Suppressor macrophage treated with lipopolysaccharide for 1 hour (primary cell): ENCODE results near the gene TBCD.

ENCODE experiments used
- DNase-seq, 3 donors: peaks; one replicate each; pipeline ENCODE4 v3.0.0-alpha.2; 2020 to 2022

TBCD gene

DNA sequence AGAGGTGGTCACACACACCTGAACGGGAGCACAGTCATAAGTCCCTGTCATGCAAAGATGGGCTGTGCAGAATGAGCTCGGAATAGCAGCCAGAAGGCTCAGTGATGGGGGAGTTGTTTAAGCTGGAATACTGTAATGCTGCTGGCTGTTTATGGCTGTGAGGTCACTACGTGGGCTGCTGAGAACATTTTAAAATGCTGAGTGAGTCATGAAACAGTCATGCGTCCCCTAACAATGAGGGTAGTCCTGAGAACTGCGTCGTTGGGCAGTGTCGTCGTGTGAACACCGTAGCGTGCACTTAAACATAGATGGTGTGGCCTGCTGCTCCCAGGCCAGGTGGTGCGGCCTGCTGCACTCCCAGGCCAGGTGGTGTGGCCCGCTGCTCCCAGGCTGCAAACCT lies 39.7 kb downstream of the TBCD start:
- DNase-seq: peak in 1 of 3 donors; percentile 9

GRCh38 chr17:82793974-82794630 lies 42.2 kb downstream of the TBCD start:
- DNase-seq: no peak

DNA sequence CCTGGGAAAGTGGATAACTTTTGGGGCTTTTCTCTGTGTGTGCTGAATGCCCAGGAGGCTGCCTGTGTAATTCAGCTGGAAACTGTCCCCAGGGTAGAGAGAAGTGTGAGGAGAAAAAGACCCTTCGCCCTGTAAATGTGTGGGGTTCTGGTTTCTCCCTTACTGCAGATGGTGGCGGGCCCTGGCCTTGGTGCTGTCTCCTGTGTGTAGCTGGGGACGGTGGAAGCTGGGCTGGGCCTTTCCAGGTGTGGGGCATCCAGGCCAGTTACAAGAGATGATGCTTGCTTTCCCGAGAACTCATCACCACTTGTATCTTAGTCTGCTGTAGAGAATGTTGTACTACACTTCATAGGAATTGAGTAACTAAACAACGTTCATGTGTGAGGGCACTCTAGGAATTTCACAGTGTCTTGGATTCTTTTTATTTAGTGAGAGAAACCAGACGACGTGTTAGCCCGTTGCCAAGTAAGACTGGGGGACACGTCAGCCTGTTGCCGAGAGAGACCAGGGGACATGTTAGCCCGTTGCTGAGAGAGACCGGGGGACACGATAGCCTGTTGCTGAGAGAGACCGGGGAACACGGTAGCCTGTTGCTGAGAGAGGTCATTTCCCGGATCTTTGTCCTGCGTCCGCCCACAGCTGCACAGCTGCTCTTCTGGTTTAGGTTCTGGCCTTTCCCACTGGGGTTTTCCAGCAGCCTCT lies 43.1 kb downstream of the TBCD start:
- DNase-seq: no peak

- no peak for DNase-seq
Observed at GRCh38 chr17:82795615-82796014, 43.8 kb downstream of the TBCD start.

GRCh38 chr17:82797061-82797460 lies 45.2 kb downstream of the TBCD start:
- DNase-seq: no peak

GRCh38 chr17:82798752-82799151 lies 46.9 kb downstream of the TBCD start:
- no peak for DNase-seq

GRCh38 chr17:82799591-82799990 lies 47.7 kb downstream of the TBCD start:
- no peak for DNase-seq

DNA sequence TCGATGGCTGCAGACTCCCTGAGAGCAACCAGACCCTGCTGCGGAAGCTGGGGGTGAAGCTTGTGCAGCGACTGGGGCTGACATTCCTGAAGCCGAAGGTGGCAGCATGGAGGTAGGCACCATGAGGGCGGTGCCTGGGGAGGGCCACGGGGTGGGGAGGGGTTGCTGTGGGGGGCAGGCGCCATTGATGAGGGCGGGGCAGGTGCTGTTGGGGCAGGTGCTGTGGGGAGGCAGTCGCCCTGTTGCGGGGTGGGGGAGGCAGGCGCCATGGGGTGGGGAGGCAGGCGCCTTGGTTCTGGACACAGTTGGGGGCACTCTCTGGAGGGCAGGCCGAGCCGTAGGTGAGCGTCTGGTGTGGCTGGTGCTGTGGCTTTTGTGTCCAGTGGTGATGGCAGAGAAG lies 49.0 kb downstream of the TBCD start:
- no peak for DNase-seq

DNA sequence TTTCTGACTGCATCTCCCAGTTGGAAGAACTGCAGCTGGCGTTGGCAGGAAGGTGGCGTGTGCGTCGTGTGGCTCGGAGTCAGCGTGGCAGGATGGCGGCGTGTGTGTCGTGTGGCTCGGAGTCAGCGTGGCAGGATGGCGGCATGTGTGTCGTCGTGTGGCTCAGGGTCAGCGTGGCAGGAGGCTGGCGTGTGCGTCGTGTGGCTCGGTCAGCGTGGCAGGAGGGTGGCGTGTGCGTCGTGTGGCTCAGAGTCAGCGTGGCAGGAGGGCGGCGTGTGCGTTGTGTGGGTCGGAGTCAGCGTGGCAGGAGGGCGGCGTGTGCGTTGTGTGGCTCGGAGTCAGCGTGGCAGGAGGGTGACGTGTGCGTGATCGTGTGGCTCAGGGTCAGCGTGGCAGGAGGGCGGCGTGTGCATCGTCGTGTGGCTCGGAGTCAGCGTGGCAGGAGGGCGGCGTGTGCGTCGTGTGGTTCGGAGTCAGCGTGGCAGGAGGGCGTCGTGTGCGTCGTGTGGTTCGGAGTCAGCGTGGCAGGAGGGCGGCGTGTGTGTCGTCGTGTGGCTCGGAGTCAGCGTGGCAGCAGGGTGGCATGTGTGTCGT lies 49.6 kb downstream of the TBCD start:
- no peak for DNase-seq

GRCh38 chr17:82802075-82802780 lies 50.4 kb downstream of the TBCD start:
- no peak for DNase-seq

DNA sequence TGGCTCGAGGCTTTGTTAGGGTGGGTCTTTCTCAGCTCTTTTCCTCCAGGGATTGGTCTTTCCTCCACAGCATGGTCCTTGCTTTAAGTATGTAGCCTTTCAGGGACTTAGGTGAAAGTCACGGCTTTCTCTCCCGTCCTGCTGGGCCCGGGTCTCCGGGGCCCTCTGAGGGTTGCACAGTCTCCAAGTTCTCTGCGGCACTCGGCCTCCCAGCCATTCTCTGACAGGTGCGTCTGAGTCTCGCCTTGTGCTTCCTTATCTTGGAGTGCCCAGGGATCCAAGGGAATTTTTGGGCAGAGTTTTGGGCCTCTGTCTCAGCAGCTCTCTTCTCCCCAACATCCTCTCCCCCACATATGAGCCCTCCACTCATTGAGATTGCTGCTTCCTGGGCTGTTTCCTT lies 51.3 kb downstream of the TBCD start:
- DNase-seq: no peak

GRCh38 chr17:82803606-82804005 lies 51.7 kb downstream of the TBCD start:
- no peak for DNase-seq

- no peak for DNase-seq
Observed at GRCh38 chr17:82804442-82805191, 52.8 kb downstream of the TBCD start.

- DNase-seq: no peak
Observed at GRCh38 chr17:82805254-82805653, 53.4 kb downstream of the TBCD start.

DNA sequence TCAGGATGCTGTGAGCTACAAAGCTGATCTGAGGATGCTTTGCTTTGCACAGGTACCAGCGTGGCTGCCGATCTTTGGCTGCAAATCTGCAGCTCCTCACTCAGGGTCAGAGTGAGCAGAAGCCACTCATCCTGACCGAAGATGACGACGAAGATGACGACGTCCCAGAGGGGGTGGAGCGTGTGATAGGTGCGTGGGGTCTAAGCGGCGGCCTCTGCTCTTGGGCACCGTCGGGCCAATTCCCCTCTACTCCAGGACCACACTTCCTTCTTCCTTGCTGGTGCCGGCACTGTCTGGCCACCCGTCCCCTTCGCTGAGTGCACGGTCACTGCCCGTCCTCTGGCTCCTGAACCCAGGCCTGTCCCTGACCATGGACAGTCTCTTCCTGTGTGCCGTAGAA lies 54.0 kb downstream of the TBCD start:
- DNase-seq: no peak

GRCh38 chr17:82806645-82807044 lies 54.8 kb downstream of the TBCD start:
- DNase-seq: no peak

DNA sequence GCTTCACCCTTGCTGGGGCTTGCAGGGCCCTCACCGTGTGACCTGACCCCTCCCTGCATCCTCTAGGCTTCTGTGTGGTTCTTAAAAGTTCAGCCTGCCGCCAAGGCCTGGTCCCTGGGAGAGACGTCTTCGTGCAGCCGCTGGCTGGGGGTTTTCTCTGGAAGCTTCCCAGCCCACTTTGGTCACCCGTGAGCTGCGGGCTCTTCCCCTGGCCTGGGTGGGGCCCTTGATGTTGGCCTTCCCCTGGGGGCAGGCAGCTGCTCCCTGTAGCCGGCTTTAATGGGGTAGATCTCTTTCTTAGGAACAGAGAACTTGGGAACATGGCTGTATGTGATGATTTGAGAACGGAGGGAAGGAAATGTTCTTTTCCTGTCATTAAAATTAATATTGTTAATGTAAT lies 55.2 kb downstream of the TBCD start:
- no peak for DNase-seq

DNA sequence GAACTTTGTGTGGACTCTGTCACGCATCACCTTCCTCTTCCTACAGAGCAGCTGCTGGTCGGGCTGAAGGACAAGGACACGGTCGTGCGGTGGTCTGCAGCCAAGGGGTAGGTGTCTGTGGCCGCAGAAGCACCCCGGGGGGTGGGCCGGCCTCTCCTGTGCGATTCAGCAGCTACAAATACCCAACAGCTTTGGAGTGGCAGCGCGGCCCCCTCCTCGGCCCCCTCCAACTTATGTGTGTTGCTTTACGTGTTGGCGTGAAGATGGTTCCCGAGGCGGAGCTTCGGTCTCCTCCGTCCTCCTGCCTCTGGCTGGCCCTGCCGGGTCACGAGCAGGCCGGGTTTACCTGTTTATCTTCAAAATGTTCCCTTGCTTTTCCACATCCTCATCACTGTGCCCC lies 55.7 kb downstream of the TBCD start:
- no peak for DNase-seq

DNA sequence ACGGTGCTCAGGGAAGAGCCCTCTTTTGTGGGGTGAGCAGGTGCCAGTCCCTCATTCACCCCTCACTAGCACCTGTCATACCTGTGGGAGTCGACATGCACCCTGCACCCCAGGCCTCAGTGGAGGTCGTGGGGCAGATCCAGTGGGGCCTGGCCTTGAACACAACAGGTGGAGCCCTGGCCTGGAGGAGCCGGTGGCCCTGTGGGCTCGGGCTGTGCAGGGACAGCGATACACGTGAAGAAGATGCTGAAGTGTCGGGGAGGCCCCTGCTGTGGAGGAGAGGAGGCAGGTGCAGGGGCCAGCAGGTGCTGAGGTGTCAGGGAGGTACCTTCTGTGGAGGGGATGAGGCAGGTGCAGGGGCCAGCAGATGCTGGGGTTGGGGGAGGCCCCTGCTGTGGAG lies 56.1 kb downstream of the TBCD start:
- no peak for DNase-seq

DNA sequence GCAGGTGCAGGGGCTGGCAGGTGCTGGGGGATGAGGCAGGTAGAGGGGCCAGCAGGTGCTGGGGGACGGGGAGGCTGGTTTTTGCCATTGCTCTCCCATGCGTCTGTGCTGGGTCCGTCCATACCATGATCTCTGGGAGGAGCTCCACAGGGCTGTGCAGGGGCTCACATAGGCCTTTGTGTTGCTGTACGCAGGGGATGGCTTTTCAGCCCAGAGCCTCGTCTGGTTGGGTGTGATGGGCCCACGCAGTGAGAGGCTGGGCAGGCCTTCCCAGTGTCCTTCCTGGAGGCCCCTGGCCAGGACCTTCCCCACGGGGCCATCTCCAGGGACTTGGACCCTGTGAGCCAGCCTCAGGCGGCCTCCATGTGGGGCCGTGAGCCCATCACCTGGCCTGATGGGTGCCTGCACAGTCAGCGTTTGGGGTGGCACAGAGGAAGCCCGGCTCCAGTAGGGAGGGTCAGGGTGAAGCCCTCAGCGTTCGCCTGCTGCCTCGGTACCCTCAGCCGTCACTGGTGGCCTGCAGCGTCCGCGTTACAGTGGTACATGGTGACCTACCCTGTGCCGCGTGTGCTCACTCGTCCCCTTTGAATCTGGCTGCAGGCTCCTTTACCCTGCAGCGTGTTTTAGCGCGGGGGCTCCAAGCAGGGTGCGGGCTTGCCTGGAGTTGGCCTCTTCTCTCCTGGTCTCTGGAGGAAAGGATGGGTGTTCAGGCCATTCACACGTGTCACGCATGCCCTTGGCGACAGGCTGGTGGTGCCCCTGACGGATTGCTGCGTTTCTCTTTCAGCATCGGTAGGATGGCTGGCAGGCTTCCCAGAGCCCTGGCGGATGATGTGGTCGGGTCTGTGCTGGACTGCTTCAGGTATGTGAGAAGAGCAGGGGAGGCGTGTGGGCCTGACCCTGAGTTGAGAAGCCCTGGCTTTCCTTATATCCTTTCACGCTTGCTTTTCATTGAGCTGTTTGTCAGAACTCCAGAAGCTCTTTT lies 57.3 kb downstream of the TBCD start:
- DNase-seq: no peak

- no peak for DNase-seq
Observed at GRCh38 chr17:82810644-82811430, 59.0 kb downstream of the TBCD start.
